ENCODE data around the gene TDRD15. TPM values are rescaled to one million over a fixed set of nuclear protein-coding genes. Genes with fewer than 3 reads are reported as not detected.

Gene TDRD15
- total RNA-seq, 1 donor from 2014 or later, result not detected

DNA sequence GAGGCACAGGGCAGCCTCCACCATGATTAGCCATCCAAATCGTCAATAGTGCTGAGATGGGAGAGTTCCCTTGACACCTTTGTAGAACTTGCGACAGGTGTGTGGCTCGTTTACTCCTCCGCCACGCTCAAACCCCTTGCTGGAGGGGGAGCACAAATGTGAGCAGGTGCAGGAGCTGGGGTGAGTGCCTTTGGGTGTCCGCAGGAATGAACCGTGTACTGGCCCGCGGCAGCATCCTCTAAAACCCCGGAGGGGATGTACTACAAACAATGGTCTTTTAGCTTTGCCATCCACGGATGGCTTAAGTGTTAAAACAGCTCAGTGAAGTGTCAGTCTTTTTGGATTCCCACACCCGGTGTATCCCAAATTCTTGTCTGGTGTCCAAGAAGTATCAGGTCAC is 21.4 kb upstream of the TDRD15 start:
- H3K9me3 ChIP-seq, result no peaks in the 10 kb centered on the region
- no peaks in the 10 kb centered on the region for H3K27me3 ChIP-seq
- H3K4me1 ChIP-seq, result peaks cover 0 to 8% of the 10 kb centered on the region in 2 donors
- no peak for TF ChIP-seq CTCF (IDR thresholded peaks at IDR 0.05)
- H3K4me3 ChIP-seq, result no peak overlapping the region
- no peaks in the 10 kb centered on the region for H3K36me3 ChIP-seq
- H3K27ac ChIP-seq, result no peak overlapping the region
- intact Hi-C loops (cut with DNase I), result no loop called here
- DNase-seq (ENCODE audit: low spot score in 2 of 2), result no peak

- H3K27ac ChIP-seq, result no peak overlapping the region
- intact Hi-C loops (cut with DNase I), result no loop called here
- H3K27me3 ChIP-seq, result no peaks in the 10 kb centered on the region
- H3K36me3 ChIP-seq, result no peaks in the 10 kb centered on the region
- H3K9me3 ChIP-seq, result no peaks in the 10 kb centered on the region
- no peak for TF ChIP-seq CTCF (IDR thresholded peaks at IDR 0.05)
- DNase-seq (ENCODE audit: low spot score in 2 of 2), result no peak
- H3K4me3 ChIP-seq, result no peak overlapping the region
- H3K4me1 ChIP-seq, result peaks cover 0 to 8% of the 10 kb centered on the region in 2 donors
These were observed 20.4 kb upstream of the TDRD15 start for GRCh38 chr2:21103274-21103891.

- no peak for DNase-seq (ENCODE audit: low spot score in 2 of 2)
- Histone ChIP-seq H3K36me3 (no peaks in the 10 kb centered on the region), H3K4me3 (no peak overlapping the region), H3K4me1 (peaks cover 0 to 8% of the 10 kb centered on the region in 2 donors), H3K27me3 (no peaks in the 10 kb centered on the region), H3K27ac (no peak overlapping the region), H3K9me3 (no peaks in the 10 kb centered on the region)
- intact Hi-C loops (cut with DNase I), result no loop called here
- no peak for TF ChIP-seq CTCF (IDR thresholded peaks at IDR 0.05)
These were observed 19.6 kb upstream of the TDRD15 start for GRCh38 chr2:21104030-21104660.

DNA sequence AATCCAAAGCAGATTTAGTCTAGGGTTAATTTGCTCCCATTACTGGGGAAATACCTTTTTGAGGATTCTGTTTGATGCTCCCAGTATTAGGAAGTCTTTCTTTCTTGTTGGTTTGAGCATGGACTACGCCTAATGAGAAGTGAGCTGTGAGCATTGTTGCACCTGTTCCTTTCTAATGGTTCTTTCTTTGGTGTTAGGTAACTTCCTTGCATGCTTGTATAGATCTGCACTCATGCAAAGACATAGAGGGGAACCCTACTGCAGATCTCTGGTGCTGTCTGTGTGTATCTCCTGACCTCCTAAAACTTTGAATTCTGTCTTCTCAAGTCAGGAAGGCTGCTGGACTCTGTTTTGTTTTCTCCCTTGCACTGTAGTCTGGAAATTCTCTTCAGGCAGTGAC is 12.8 kb upstream of the TDRD15 start:
- Histone ChIP-seq H3K27me3 (no peaks in the 10 kb centered on the region), H3K4me3 (no peak overlapping the region), H3K36me3 (no peaks in the 10 kb centered on the region), H3K9me3 (no peaks in the 10 kb centered on the region), H3K27ac (no peak overlapping the region), H3K4me1 (no peaks in the 10 kb centered on the region)
- DNase-seq (ENCODE audit: low spot score in 2 of 2), result no peak
- intact Hi-C loops (cut with DNase I), result no loop called here
- TF ChIP-seq CTCF (IDR thresholded peaks at IDR 0.05), result no peak

DNA sequence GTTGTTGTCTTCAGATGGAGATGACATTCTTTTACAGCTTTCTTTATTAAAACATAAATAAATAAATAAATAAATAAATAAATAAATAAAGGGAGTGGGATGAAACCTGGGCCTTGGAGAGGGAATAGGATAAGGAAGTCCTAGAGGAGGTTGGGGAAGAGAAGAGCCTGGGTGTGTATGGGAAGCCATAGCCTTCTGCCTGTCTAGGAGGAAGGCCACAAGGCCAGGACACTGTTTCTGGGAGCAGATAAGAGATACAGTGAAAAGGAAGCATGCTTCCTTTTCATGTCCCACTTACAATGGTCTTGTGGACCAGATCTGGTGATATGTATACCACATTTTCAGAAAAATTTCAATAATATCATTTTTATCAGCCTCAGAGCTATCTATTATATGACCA is 6.1 kb upstream of the TDRD15 start:
- H3K36me3 ChIP-seq, result no peaks in the 10 kb centered on the region
- H3K4me3 ChIP-seq, result no peak overlapping the region
- no peaks in the 10 kb centered on the region for H3K9me3 ChIP-seq
- intact Hi-C loops (cut with DNase I), result loop anchor here (1.0 to 2.0 kb wide), 5 partner anchors 74 to 456 kb away; no protein-coding TSS in a partner anchor
- no peak for DNase-seq (ENCODE audit: low spot score in 2 of 2)
- no peak for TF ChIP-seq CTCF (IDR thresholded peaks at IDR 0.05)
- no peak overlapping the region for H3K27ac ChIP-seq
- no peaks in the 10 kb centered on the region for H3K4me1 ChIP-seq
- no peaks in the 10 kb centered on the region for H3K27me3 ChIP-seq

All from ascending aorta (tissue), 2 donors.